Neural crest cell (in vitro differentiated cells): Measurements from ENCODE around the gene CEBPA. TPM values are rescaled to one million over a fixed set of nuclear protein-coding genes. Genes with fewer than 3 reads are reported as not detected.

Experiments
- DNase-seq: peaks from one replicate; pipeline ENCODE4 v3.0.0; 2021; ENCODE audit warnings: low read depth, mixed read lengths, low spot score
- H3K27ac Mint-ChIP-seq: one replicate; pipeline ENCODE4 v1.8.0; 2021; ENCODE audit warnings: mild to moderate bottlenecking, mixed read lengths; ENCODE audit not compliant: unreplicated experiment
- H3K27me3 Mint-ChIP-seq: 2 replicates; pipeline ENCODE4 v1.8.0; 2021; ENCODE audit warnings: low read depth, mild to moderate bottlenecking, mixed read lengths
- H3K36me3 Mint-ChIP-seq: 2 replicates; pipeline ENCODE4 v1.8.0; 2021; ENCODE audit warnings: low read depth, mild to moderate bottlenecking, mixed read lengths
- H3K4me1 Mint-ChIP-seq: 2 replicates; pipeline ENCODE4 v1.8.0; 2021; ENCODE audit warnings: mixed read lengths
- H3K4me3 Mint-ChIP-seq: one replicate; pipeline ENCODE4 v1.8.0; 2021; ENCODE audit warnings: mild to moderate bottlenecking, mixed read lengths
- H3K9me3 Mint-ChIP-seq: 2 replicates; pipeline ENCODE4 v1.8.0; 2021; ENCODE audit warnings: mixed read lengths
- total RNA-seq: library from RNA; stranded (reverse); gene quantifications from 2 replicates; pipeline ENCODE4 v1.2.1, GENCODE V29; 2021
- TF ChIP-seq, protein P1 (sequence below): fragments of 200-600 bp; sonication (generic); conservative IDR thresholded peaks from 2 replicates; pipeline ENCODE4 v1.5.0; 2021; ENCODE audit warnings: antibody characterized with exemption, mild to moderate bottlenecking

The CEBPA gene
- total RNA-seq, 1 donor from 2014 or later: 1.7 TPM

DNA sequence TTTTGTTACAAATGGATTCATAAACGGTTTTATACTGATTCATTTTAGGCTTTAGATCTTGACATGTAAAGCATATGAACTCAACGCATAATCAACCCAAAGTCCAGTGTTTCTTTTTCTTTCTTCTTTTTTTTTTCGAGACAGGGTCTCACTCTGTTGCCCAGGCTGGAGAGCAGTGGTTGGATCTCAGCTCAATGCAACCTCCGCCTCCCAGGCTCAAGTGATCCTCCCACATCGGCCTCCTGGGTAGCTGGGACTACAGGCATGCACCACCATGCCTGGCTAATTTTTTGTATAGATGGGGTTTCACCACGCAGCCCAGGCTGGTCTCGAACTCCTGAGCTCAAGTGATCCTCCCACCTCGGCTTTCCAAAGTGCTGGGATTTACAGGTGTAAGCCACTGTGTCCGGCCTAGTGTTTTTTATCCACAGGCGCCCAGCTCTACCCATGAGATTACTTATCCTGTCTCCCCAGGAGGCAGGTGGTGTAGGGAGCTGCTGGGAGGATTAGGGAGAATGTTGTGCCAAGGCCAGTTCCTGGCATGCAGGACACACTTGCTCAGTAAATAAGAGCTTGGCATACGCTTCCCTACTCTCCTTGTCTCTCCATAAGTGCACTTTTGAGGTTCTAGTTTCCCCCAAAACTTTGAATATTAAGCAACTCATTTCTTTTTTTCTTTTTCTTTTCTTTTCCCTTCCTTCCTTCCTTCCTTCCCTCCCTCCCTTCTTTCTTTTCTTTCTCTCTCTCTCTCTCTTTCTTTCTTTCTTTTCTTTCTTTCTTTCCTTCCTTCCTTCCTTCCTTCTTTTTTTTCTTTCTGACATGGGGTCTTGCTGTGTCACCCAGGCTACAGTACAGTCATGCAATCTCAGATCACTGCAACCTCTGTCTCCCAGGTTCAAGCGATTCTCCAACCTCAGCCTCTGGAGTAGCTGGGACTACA lies 4.8 kb upstream of the CEBPA start:
- TF ChIP-seq, protein P1, sequence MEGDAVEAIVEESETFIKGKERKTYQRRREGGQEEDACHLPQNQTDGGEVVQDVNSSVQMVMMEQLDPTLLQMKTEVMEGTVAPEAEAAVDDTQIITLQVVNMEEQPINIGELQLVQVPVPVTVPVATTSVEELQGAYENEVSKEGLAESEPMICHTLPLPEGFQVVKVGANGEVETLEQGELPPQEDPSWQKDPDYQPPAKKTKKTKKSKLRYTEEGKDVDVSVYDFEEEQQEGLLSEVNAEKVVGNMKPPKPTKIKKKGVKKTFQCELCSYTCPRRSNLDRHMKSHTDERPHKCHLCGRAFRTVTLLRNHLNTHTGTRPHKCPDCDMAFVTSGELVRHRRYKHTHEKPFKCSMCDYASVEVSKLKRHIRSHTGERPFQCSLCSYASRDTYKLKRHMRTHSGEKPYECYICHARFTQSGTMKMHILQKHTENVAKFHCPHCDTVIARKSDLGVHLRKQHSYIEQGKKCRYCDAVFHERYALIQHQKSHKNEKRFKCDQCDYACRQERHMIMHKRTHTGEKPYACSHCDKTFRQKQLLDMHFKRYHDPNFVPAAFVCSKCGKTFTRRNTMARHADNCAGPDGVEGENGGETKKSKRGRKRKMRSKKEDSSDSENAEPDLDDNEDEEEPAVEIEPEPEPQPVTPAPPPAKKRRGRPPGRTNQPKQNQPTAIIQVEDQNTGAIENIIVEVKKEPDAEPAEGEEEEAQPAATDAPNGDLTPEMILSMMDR: no peak
- H3K4me1 Mint-ChIP-seq: no peaks in the 10 kb centered on the region
- H3K27me3 Mint-ChIP-seq: peaks cover 29% of the 10 kb centered on the region
- no peaks in the 10 kb centered on the region for H3K36me3 Mint-ChIP-seq
- peak overlapping the region; percentile 27 for H3K4me3 Mint-ChIP-seq
- H3K27ac Mint-ChIP-seq: no peak overlapping the region
- no peaks in the 10 kb centered on the region for H3K9me3 Mint-ChIP-seq
- DNase-seq: no peak

DNA sequence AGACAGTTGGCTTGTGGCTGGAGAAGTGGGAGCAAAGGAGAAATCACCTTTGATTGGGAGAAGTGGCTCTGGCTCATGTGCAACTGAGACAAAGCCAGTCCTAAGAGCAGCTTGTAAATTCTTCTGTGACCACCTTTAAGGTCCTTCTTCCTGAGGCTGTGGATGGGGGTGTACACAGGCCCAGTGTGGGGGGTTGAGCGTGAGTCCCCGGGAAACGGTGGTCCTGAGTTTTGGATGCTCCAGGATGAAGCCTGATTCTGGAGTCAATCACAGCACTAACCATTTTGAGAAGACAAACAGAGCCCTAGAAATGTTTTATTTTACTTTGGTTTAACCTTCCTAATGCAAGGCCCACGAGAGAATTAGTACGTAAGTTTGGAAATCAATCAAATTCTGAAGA lies 3.9 kb upstream of the CEBPA start:
- Mint-ChIP-seq H3K36me3 (no peaks in the 10 kb centered on the region), H3K4me3 (peak overlapping the region; percentile 28), H3K27me3 (peaks cover 32% of the 10 kb centered on the region), H3K9me3 (no peaks in the 10 kb centered on the region), H3K4me1 (no peaks in the 10 kb centered on the region), H3K27ac (no peak overlapping the region)
- no peak for DNase-seq
- TF ChIP-seq, protein P1: no peak

DNA sequence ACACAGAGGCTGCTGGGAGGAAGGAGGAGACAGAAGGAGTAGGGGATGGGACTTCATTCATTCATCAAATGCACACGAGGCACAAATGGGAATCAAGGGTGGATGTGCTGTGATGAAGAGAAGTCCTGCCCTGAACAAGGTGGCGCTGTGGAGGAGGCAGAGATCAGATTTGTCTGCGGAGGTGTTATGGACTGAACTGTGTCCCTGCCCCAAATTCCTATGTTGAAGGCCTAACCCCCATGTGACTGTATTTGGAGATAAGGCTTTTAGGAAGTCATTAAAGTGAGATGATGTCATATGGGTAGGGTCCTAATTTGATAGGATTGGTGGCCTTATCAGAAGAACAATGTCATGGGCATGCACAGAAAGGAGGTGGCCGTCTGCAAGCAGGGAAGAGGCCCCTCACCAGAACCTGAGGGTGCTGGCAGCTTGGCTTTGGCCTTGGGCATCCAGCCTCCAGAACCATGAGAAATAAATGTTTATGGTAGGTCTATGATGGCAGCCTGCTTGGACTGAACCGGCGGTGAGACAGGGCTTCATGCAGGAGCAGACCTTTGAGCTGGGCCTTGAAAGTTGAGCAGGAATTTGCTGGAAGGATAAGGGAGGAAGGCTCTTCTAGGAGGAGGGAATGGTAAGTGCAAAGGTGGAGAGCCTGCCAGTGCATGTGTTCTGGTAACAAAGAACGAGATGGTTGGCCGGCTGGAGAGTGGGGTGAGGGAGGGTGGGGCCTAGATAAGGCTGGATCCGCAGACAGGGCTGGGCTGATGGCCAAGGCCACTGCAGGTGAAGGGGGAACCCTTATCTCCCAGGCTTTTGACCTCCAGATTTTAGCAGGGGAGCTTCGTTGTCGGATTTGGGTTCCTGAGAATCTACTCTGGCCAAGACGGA lies 2.7 kb upstream of the CEBPA start:
- Mint-ChIP-seq H3K27me3 (peaks cover 37% of the 10 kb centered on the region), H3K27ac (no peak overlapping the region), H3K36me3 (no peaks in the 10 kb centered on the region), H3K4me1 (no peaks in the 10 kb centered on the region), H3K4me3 (peak overlapping the region; percentile 75), H3K9me3 (no peaks in the 10 kb centered on the region)
- no peak for DNase-seq
- TF ChIP-seq, protein P1: no peak

DNA sequence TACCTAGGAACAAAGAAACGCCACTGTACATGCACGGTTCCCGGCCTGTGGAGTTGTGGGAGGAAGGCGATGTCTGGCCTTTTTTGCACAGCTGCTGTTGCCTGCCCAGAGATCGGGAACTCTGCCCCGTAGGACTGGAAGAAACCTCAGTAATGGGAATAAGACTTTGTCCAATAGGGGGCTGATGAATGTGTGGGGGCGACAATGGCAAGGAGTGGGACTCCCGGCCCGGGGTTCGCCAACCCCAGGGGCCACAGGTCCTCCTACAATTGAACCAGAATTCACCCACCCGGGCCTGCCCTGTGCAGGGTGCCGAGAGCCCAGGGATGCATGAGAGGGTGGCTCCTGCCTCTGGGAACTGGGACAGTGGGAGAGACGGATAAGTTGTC lies 2.0 kb upstream of the CEBPA start:
- DNase-seq: no peak
- H3K4me1 Mint-ChIP-seq: no peaks in the 10 kb centered on the region

DNA sequence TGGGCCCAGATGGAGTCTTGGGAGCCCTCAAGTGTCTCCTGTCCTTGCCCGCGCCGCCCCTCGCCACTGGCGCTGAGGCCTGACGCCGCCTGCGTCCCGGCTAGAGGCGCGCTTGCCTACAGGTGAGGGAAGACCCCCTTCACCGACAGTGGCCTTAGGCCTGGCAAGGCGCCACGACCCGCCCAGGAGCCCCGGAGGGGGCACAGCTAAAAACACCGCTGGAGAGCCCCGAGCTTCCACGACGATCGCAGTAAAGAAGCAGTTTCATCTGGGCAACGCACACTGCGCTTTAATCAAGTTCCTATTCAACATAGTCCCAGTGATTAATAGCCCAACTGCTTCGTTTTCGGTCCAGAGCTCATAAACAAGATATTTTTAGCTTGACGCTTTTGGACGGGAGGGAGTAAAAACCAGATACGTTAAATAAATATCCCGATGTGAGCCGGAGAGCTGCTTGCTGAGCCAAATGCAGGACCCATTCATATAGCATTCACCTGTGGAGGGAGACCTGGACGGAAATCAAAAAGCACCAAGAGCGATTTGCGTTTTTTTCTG lies 1.5 kb upstream of the CEBPA start:
- Mint-ChIP-seq H3K4me1 (no peaks in the 10 kb centered on the region), H3K27me3 (peaks cover 48% of the 10 kb centered on the region), H3K36me3 (no peaks in the 10 kb centered on the region), H3K9me3 (no peaks in the 10 kb centered on the region), H3K4me3 (peak overlapping the region; percentile 71), H3K27ac (no peak overlapping the region)
- no peak for DNase-seq
- TF ChIP-seq, protein P1: no peak

More for the DNA sequence above, 2.0 kb upstream of the CEBPA start:
- Mint-ChIP-seq H3K36me3 (no peaks in the 10 kb centered on the region), H3K9me3 (no peaks in the 10 kb centered on the region), H3K27me3 (peaks cover 43% of the 10 kb centered on the region), H3K4me3 (peak overlapping the region; percentile 75), H3K27ac (no peak overlapping the region)
- TF ChIP-seq, protein P1: no peak
